Liver (tissue), 9 donors: ENCODE measurements around the gene SENP1. TPM values are rescaled to one million over a fixed set of nuclear protein-coding genes. Genes with fewer than 3 reads are reported as not detected.

ENCODE experiments used
- DNase-seq: peaks from one replicate; pipeline ENCODE4 v3.0.0-alpha.2; 2017; ENCODE audit warnings: low spot score
- H3K27ac ChIP-seq, 2 donors: one replicate each; pipeline ENCODE4 v1.7.0; 2013; ENCODE audit warnings: inconsistent platforms in 2 of 2, low read length in 2 of 2, control low read depth in 1 of 2, low read depth in 1 of 2, mild to moderate bottlenecking in 1 of 2
- H3K27me3 ChIP-seq, 4 donors: one replicate each; pipeline versions ENCODE4 v1.6.1 to v1.7.0; 2013; ENCODE audit warnings: low read length in 3 of 4, inconsistent platforms in 1 of 4, mild to moderate bottlenecking in 1 of 4, moderate library complexity in 1 of 4; ENCODE audit not compliant: control insufficient read depth in 4 of 4, insufficient read depth in 4 of 4
- H3K36me3 ChIP-seq, 4 donors: one replicate each; pipeline versions ENCODE4 v1.6.1 to v1.7.0; 2013; ENCODE audit warnings: low read length in 3 of 4, mild to moderate bottlenecking in 3 of 4, low read depth in 1 of 4, moderate library complexity in 1 of 4; ENCODE audit not compliant: control insufficient read depth in 4 of 4, insufficient read depth in 3 of 4
- H3K4me1 ChIP-seq, 4 donors: one replicate each; pipeline versions ENCODE4 v1.6.1 to v1.7.0; 2013; ENCODE audit warnings: low read length in 3 of 4, mild to moderate bottlenecking in 3 of 4, moderate library complexity in 1 of 4; ENCODE audit not compliant: control insufficient read depth in 4 of 4, insufficient read depth in 4 of 4
- H3K4me3 ChIP-seq, 3 donors: one replicate each; pipeline versions ENCODE4 v1.6.1 to v1.7.0; 2013; ENCODE audit warnings: low read length in 3 of 3, control low read depth in 1 of 3, low read depth in 1 of 3, mild to moderate bottlenecking in 1 of 3
- H3K9ac ChIP-seq, 2 donors: one replicate each; pipeline ENCODE4 v1.7.0; 2013; ENCODE audit warnings: low read length in 2 of 2, mild to moderate bottlenecking in 2 of 2, moderate library complexity in 2 of 2, control low read depth in 1 of 2, low read depth in 1 of 2
- H3K9me3 ChIP-seq, 4 donors: one replicate each; pipeline versions ENCODE4 v1.6.1 to v1.7.0; 2013; ENCODE audit warnings: low read length in 3 of 4; ENCODE audit not compliant: control insufficient read depth in 4 of 4
- ATF3 ChIP-seq: IDR thresholded peaks from 2 replicates; pipeline ENCODE4 v1.6.1; 2016; ENCODE audit warnings: antibody characterized with exemption
- EGR1 ChIP-seq, 2 donors: IDR thresholded peaks; 2 replicates each; pipeline ENCODE4 v1.6.1; 2016 to 2018; ENCODE audit warnings: antibody characterized with exemption in 2 of 2, low read depth in 2 of 2
- FOXA1 ChIP-seq: IDR thresholded peaks from 2 replicates; pipeline ENCODE4 v1.6.1; 2016; ENCODE audit warnings: antibody characterized with exemption
- GABPA ChIP-seq, 2 donors: IDR thresholded peaks in 1 of 2; conservative IDR thresholded peaks in 1 of 2; 2 replicates each; pipeline ENCODE4 v1.6.1; 2016; ENCODE audit warnings: antibody characterized with exemption in 2 of 2, mild to moderate bottlenecking in 1 of 2, moderate library complexity in 1 of 2
- HNF4A ChIP-seq, 2 donors: conservative IDR thresholded peaks; 2 replicates each; pipeline ENCODE4 v1.6.1; 2016; ENCODE audit warnings: antibody characterized with exemption in 2 of 2, mild to moderate bottlenecking in 2 of 2
- HNF4G ChIP-seq: IDR thresholded peaks from 2 replicates; pipeline ENCODE4 v1.6.1; 2016; ENCODE audit warnings: antibody characterized with exemption
- JUND ChIP-seq, 2 donors: IDR thresholded peaks; 2 replicates each; pipeline ENCODE4 v1.6.1; 2016; ENCODE audit warnings: antibody characterized with exemption in 2 of 2
- MAX ChIP-seq: IDR thresholded peaks from 2 replicates; pipeline ENCODE4 v1.6.1; 2016; ENCODE audit warnings: antibody characterized with exemption
- NR2F2 ChIP-seq: IDR thresholded peaks from 2 replicates; pipeline ENCODE4 v1.6.1; 2016; ENCODE audit warnings: antibody characterized with exemption
- RAD21 ChIP-seq, 2 donors: IDR thresholded peaks; 2 replicates each; pipeline ENCODE4 v1.6.1; 2016; ENCODE audit warnings: antibody characterized with exemption in 2 of 2, mild to moderate bottlenecking in 2 of 2
- REST ChIP-seq: IDR thresholded peaks from 2 replicates; pipeline ENCODE4 v1.6.1; 2016; ENCODE audit warnings: antibody characterized with exemption, mild to moderate bottlenecking
- RXRA ChIP-seq, 2 donors: IDR thresholded peaks; 2 replicates each; pipeline ENCODE4 v1.6.1; 2017 to 2018; ENCODE audit warnings: antibody characterized with exemption in 2 of 2, mild to moderate bottlenecking in 1 of 2
- SP1 ChIP-seq: IDR thresholded peaks from 2 replicates; pipeline ENCODE4 v1.6.1; 2018; ENCODE audit warnings: antibody characterized with exemption, mild to moderate bottlenecking
- TAF1 ChIP-seq: conservative IDR thresholded peaks from 2 replicates; pipeline ENCODE4 v1.6.1; 2016; ENCODE audit warnings: antibody characterized with exemption, mild to moderate bottlenecking
- YY1 ChIP-seq: IDR thresholded peaks from 2 replicates; pipeline ENCODE4 v1.6.1; 2016; ENCODE audit warnings: antibody characterized with exemption, mild to moderate bottlenecking
- ZBTB33 ChIP-seq: IDR thresholded peaks from 2 replicates; pipeline ENCODE4 v1.6.1; 2016; ENCODE audit warnings: antibody characterized with exemption
- WGBS: extraction: QIAGEN DNeasy Blood & Tissue Kit; methylation state at CpG from one replicate; pipeline ENCODE4 v1.1.7; 2013; 5-methylcytosine and 5-hydroxymethylcytosine counted together
- polyA plus RNA-seq, 2 donors: library from polyadenylated mRNA; stranded (reverse) in 1 of 2; unstranded in 1 of 2; fragments of 200-250 nt in 1 of 2; fragments of >200 nt in 1 of 2; fragmentation: Nextera tagmentation in 1 of 2; extraction: Ambion mirVana in 1 of 2; gene quantifications; one replicate each; pipeline versions ENCODE4 v1.2.1 to v1.2.3, GENCODE V29; 2013 to 2015
- total RNA-seq, 2 donors: library from RNA; depleted of rRNA; stranded (reverse); fragments of >200 nt; gene quantifications; one replicate each; pipeline ENCODE4 v1.2.3, GENCODE V29; 2014
- donor health status: healthy.
- donor health status: healthy.
- donor health status: healthy.
- donor health status: healthy.
- donor health status: healthy.

The SENP1 gene
- total and polyA plus RNA-seq, 4 donors: 1.4 to 11.7 (median 4.2) TPM

GRCh38 chr12:48008950-48009349, 96.9 kb downstream of the SENP1 start:
- DNase-seq: no peak
- no peaks in the 10 kb centered on the region for H3K9me3 ChIP-seq
- TF ChIP-seq HNF4A (conservative IDR thresholded peaks at IDR 0.05) (no peak), FOXA1 (no peak), HNF4G (no peak), SP1 (no peak), ATF3 (no peak), REST (no peak), RXRA (IDR thresholded peaks at IDR 0.05) (no peak), JUND (IDR thresholded peaks at IDR 0.05) (no peak), EGR1 (IDR thresholded peaks at IDR 0.05; ENCODE audit: low read depth in 2 of 2) (no peak), NR2F2 (no peak), GABPA (IDR thresholded peaks at IDR 0.05 in 1 of 2, conservative IDR thresholded peaks at IDR 0.05 in 1 of 2) (no peak), YY1 (no peak), RAD21 (IDR thresholded peaks at IDR 0.05) (no peak), ZBTB33 (no peak), TAF1 (no peak)
- H3K4me1 ChIP-seq: peaks cover 4 to 12% (median 6%) of the 10 kb centered on the region in 4 donors
- H3K27ac ChIP-seq: no peak overlapping the region
- WGBS: 86% methylated on average over 4 of the region's 4 CpGs
- H3K36me3 ChIP-seq: no peaks in the 10 kb centered on the region
- H3K27me3 ChIP-seq: peaks cover 3 to 6% (median 4%) of the 10 kb centered on the region in 4 donors
- no peak overlapping the region for H3K9ac ChIP-seq
- no peak overlapping the region for H3K4me3 ChIP-seq

- no peak for TF ChIP-seq NR2F2
- TF ChIP-seq SP1: no peak
- TF ChIP-seq RAD21 (IDR thresholded peaks at IDR 0.05): no peak
- no peak for TF ChIP-seq ZBTB33
- TF ChIP-seq MAX: no peak
- H3K27ac ChIP-seq: no peak overlapping the region
- 84% methylated on average over 2 of the region's 2 CpGs for WGBS
- peaks cover 3 to 10% (median 5%) of the 10 kb centered on the region in 4 donors for H3K27me3 ChIP-seq
- H3K36me3 ChIP-seq: no peaks in the 10 kb centered on the region
- H3K9ac ChIP-seq: no peak overlapping the region
- no peaks in the 10 kb centered on the region for H3K9me3 ChIP-seq
- H3K4me3 ChIP-seq: no peak overlapping the region
- H3K4me1 ChIP-seq: peaks cover 5 to 18% (median 11%) of the 10 kb centered on the region in 4 donors
- no peak for DNase-seq
Measured at GRCh38 chr12:48008349-48008748, 97.5 kb downstream of the SENP1 start.
